ENCODE measurements around the gene MUC4.

DNA sequence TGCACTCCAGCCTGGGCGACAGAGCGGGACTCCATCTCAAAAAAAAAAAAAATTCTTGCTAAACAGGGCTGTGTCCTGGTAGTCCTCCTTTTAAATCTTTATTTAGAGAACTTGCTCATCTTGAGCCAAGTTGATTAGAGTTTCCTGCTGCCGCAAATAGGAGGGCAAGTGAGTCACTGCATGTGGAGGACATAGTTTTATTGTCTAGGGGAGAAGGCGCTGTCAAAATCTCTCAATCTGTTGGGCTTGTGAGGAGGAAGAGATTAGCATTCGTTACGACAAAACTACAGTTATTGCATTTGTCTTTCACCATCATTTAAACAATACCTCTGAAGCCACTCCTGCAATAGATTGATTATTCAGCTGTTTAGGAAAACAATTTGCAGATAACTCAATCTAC lies 11.5 kb downstream of the MUC4 start:
- TF ChIP-seq, protein P1, sequence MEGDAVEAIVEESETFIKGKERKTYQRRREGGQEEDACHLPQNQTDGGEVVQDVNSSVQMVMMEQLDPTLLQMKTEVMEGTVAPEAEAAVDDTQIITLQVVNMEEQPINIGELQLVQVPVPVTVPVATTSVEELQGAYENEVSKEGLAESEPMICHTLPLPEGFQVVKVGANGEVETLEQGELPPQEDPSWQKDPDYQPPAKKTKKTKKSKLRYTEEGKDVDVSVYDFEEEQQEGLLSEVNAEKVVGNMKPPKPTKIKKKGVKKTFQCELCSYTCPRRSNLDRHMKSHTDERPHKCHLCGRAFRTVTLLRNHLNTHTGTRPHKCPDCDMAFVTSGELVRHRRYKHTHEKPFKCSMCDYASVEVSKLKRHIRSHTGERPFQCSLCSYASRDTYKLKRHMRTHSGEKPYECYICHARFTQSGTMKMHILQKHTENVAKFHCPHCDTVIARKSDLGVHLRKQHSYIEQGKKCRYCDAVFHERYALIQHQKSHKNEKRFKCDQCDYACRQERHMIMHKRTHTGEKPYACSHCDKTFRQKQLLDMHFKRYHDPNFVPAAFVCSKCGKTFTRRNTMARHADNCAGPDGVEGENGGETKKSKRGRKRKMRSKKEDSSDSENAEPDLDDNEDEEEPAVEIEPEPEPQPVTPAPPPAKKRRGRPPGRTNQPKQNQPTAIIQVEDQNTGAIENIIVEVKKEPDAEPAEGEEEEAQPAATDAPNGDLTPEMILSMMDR (IDR thresholded peaks at IDR 0.05; ENCODE audit: low read length): no peak
- no peak for TF ChIP-seq EZH2 (IDR thresholded peaks at IDR 0.05; ENCODE audit: borderline replicate concordance, low read length)

Data from OCI-LY1 (cell line).